Neural cell (in vitro differentiated cells): ENCODE results near the gene NRROS. TPM values are rescaled to one million over a fixed set of nuclear protein-coding genes. Genes with fewer than 3 reads are reported as not detected.
"Not testable (repeated sequence)": the region's sequence is repeated elsewhere in the genome, so short reads cannot be mapped to it uniquely, and the experiment has no call there.

Experiments
- H2AFZ ChIP-seq: fragments of 200-600, 300-800 bp; sonication (generic), shearing (Covaris generic); 2 replicates; pipeline ENCODE4 v1.6.0; 2014; ENCODE audit warnings: low read depth, mild to moderate bottlenecking, antibody characterized with exemption, low read length, moderate library complexity
- H3F3A ChIP-seq: fragments of 200-600 bp; shearing (Covaris generic); 2 replicates; pipeline ENCODE4 v1.6.1; 2016; ENCODE audit warnings: mild to moderate bottlenecking, moderate library complexity, mixed read lengths, antibody characterized with exemption, low read length; ENCODE audit not compliant: insufficient read depth, poor library complexity, severe bottlenecking
- H3K27ac ChIP-seq: fragments of 200-600, 300-800 bp; sonication (generic), shearing (Covaris generic); 2 replicates; pipeline ENCODE4 v1.5.1; 2014; ENCODE audit warnings: mild to moderate bottlenecking, low read length, moderate library complexity
- H3K27me3 ChIP-seq: fragments of 300-800, 200-600 bp; sonication (generic), shearing (Covaris generic); 2 replicates; pipeline ENCODE4 v1.6.0; 2014; ENCODE audit warnings: mild to moderate bottlenecking, low read depth, low read length, moderate library complexity; ENCODE audit not compliant: insufficient read depth
- H3K36me3 ChIP-seq: fragments of 300-800, 200-600 bp; sonication (generic), shearing (Covaris generic); 2 replicates; pipeline ENCODE4 v1.5.1; 2014; ENCODE audit warnings: mild to moderate bottlenecking, antibody characterized with exemption, low read length, moderate library complexity; ENCODE audit not compliant: insufficient read depth
- H3K4me2 ChIP-seq: fragments of 300-800, 200-600 bp; sonication (generic), shearing (Covaris generic); 2 replicates; pipeline ENCODE4 v1.6.0; 2014; ENCODE audit warnings: mild to moderate bottlenecking, low read length
- H3K4me3 ChIP-seq: fragments of 300-800, 200-600 bp; sonication (generic), shearing (Covaris generic); 2 replicates; pipeline ENCODE4 v1.5.1; 2014; ENCODE audit warnings: mild to moderate bottlenecking, low read length, moderate library complexity
- H3K79me2 ChIP-seq: fragments of 200-600 bp; shearing (Covaris generic); replicated peaks from 2 replicates; pipeline ENCODE4 v1.6.0; 2014; ENCODE audit warnings: mild to moderate bottlenecking, low read length, moderate library complexity; ENCODE audit not compliant: insufficient read depth
- H3K9ac ChIP-seq: fragments of 300-800, 200-600 bp; sonication (generic), shearing (Covaris generic); 2 replicates; pipeline ENCODE4 v1.6.1; 2016; ENCODE audit warnings: mild to moderate bottlenecking, low read length, mixed read lengths
- H3K9me2 ChIP-seq: fragments of 200-600 bp; shearing (Covaris generic); 2 replicates; pipeline ENCODE4 v1.6.1; 2016; ENCODE audit warnings: mild to moderate bottlenecking, low read length, mixed read lengths; ENCODE audit not compliant: insufficient read depth
- H3K9me3 ChIP-seq: fragments of 200-600, 300-800 bp; sonication (generic), shearing (Covaris generic); 2 replicates; pipeline ENCODE4 v1.6.1; 2016; ENCODE audit warnings: mild to moderate bottlenecking, mixed run types, low read length, moderate library complexity, mixed read lengths
- H4K20me1 ChIP-seq: fragments of 200-600 bp; shearing (Covaris generic); 2 replicates; pipeline ENCODE4 v1.6.1; 2016; ENCODE audit warnings: mild to moderate bottlenecking, mixed run types; ENCODE audit not compliant: insufficient read depth
- CTCF ChIP-seq: fragments of 450-650 bp; IDR thresholded peaks from 2 replicates; pipeline ENCODE4 v1.5.1; 2014; ENCODE audit warnings: antibody characterized with exemption, mild to moderate bottlenecking, moderate library complexity; ENCODE audit not compliant: poor library complexity, severe bottlenecking
- EP300 ChIP-seq: fragments of 450-650 bp; conservative IDR thresholded peaks from 2 replicates; pipeline ENCODE4 v1.6.1; 2014; ENCODE audit warnings: antibody characterized with exemption, mild to moderate bottlenecking, moderate library complexity; ENCODE audit not compliant: poor library complexity, severe bottlenecking
- EZH2 ChIP-seq: fragments of 200-600, 300-800 bp; shearing (Covaris generic), sonication (generic); IDR thresholded peaks from 2 replicates; pipeline ENCODE4 v1.6.1; 2014; ENCODE audit warnings: antibody characterized with exemption, low read length, borderline replicate concordance, mild to moderate bottlenecking; ENCODE audit not compliant: insufficient read depth, poor library complexity, severe bottlenecking
- MXI1 ChIP-seq: fragments of 450-650 bp; conservative IDR thresholded peaks from 2 replicates; pipeline ENCODE4 v1.6.1; 2014; ENCODE audit warnings: antibody characterized with exemption, mild to moderate bottlenecking; ENCODE audit not compliant: poor library complexity, severe bottlenecking
- POLR2AphosphoS5 ChIP-seq: IDR thresholded peaks from 2 replicates; pipeline ENCODE4 v1.6.1; 2012
- RAD21 ChIP-seq: fragments of 450-650 bp; conservative IDR thresholded peaks from 2 replicates; pipeline ENCODE4 v1.6.1; 2014; ENCODE audit warnings: antibody characterized with exemption, mild to moderate bottlenecking, moderate library complexity
- REST ChIP-seq: IDR thresholded peaks from 2 replicates; pipeline ENCODE4 v1.6.1; 2012; ENCODE audit warnings: borderline replicate concordance
- SMC3 ChIP-seq: fragments of 450-650 bp; conservative IDR thresholded peaks from 2 replicates; pipeline ENCODE4 v1.6.1; 2014; ENCODE audit warnings: antibody characterized with exemption, mild to moderate bottlenecking, moderate library complexity; ENCODE audit not compliant: poor library complexity
- TAF1 ChIP-seq: IDR thresholded peaks from 2 replicates; pipeline ENCODE4 v1.6.1; 2012; ENCODE audit warnings: low read depth
- polyA plus RNA-seq: library from polyadenylated mRNA; depleted of rRNA; stranded (reverse); fragments of >200 nt; gene quantifications from 2 replicates; pipeline ENCODE4 v1.2.3, GENCODE V29; 2014

NRROS gene
- polyA plus RNA-seq, 1 donor from 2014 or later = not detected

- H3K9ac ChIP-seq = no peak overlapping the region
- no peaks in the 10 kb centered on the region for H3K79me2 ChIP-seq
- H3K27me3 ChIP-seq = no peaks in the 10 kb centered on the region
- no peaks in the 10 kb centered on the region for H3F3A ChIP-seq
- no peaks in the 10 kb centered on the region for H3K36me3 ChIP-seq
- H3K4me3 ChIP-seq = no peak overlapping the region
- H2AFZ ChIP-seq = no peak overlapping the region
- no peak for TF ChIP-seq EP300
- no peak overlapping the region for H3K27ac ChIP-seq
- no peaks in the 10 kb centered on the region for H4K20me1 ChIP-seq
- H3K4me2 ChIP-seq = no peak overlapping the region
- H3K9me3 ChIP-seq = no peaks in the 10 kb centered on the region
- H3K9me2 ChIP-seq = no peaks in the 10 kb centered on the region
Measured at GRCh38 chr3:196634829-196635228, 4.7 kb upstream of the NRROS start.

GRCh38 chr3:196636369-196637349 lies 2.8 kb upstream of the NRROS start:
- no peaks in the 10 kb centered on the region for H4K20me1 ChIP-seq
- TF ChIP-seq POLR2AphosphoS5 (no peak), EZH2 (no peak), TAF1 (no peak), REST (no peak), CTCF (no peak), SMC3 (no peak), RAD21 (no peak), MXI1 (no peak), EP300 (no peak)
- H3K27me3 ChIP-seq = no peaks in the 10 kb centered on the region
- H3K36me3 ChIP-seq = no peaks in the 10 kb centered on the region
- no peaks in the 10 kb centered on the region for H3K79me2 ChIP-seq
- no peak overlapping the region for H3K4me3 ChIP-seq
- H3F3A ChIP-seq = no peaks in the 10 kb centered on the region
- H3K9me2 ChIP-seq = no peaks in the 10 kb centered on the region
- no peak overlapping the region for H3K4me2 ChIP-seq
- no peak overlapping the region for H2AFZ ChIP-seq
- H3K9ac ChIP-seq = no peak overlapping the region
- H3K9me3 ChIP-seq = no peaks in the 10 kb centered on the region
- no peak overlapping the region for H3K27ac ChIP-seq

GRCh38 chr3:196637941-196638340 lies 1.6 kb upstream of the NRROS start:
- not testable (repeated sequence) for H3K9me2 ChIP-seq, H3K79me2 ChIP-seq, H3K4me2 ChIP-seq, H4K20me1 ChIP-seq, H3K9me3 ChIP-seq, H3K4me3 ChIP-seq, H3F3A ChIP-seq, H3K27me3 ChIP-seq, H3K9ac ChIP-seq, H3K27ac ChIP-seq, H3K36me3 ChIP-seq, H2AFZ ChIP-seq
